ENCODE results near the gene EDARADD. TPM values are rescaled to one million over a fixed set of nuclear protein-coding genes. Genes with fewer than 3 reads are reported as not detected.

Gene EDARADD
- total RNA-seq, 1 experiment from 2014 or later = 0.91 TPM

GRCh38 chr1:236381565-236382158 is 12.4 kb upstream of the EDARADD start:
- Histone ChIP-seq H4K20me1 (ENCODE audit: low read length) (no peaks in the 10 kb centered on the region), H3K4me1 (ENCODE audit: insufficient read depth, low read length) (no peaks in the 10 kb centered on the region), H3F3A (ENCODE audit: low read length, unreplicated experiment) (no peaks in the 10 kb centered on the region), H3K36me3 (ENCODE audit: low read depth, low read length) (no peaks in the 10 kb centered on the region; the same call in 1 of the 2 replicates), H3K27me3 (ENCODE audit: low read length) (no peaks in the 10 kb centered on the region), H3K9me2 (replicated peaks; ENCODE audit: low read length) (no peaks in the 10 kb centered on the region), H3K9me3 (ENCODE audit: low read length) (no peaks in the 10 kb centered on the region), H3K79me2 (ENCODE audit: low read length) (no peaks in the 10 kb centered on the region), H3K9ac (ENCODE audit: low read length) (no peak overlapping the region), H3K27ac (ENCODE audit: low read length) (no peak overlapping the region), H3K4me3 (ENCODE audit: low read length) (no peak overlapping the region), H2AFZ (ENCODE audit: low read length) (no peak overlapping the region), H3K4me2 (ENCODE audit: low read length) (no peak overlapping the region)
- CTCF ChIA-PET = interaction anchor here (0.7 kb wide), 1 partner anchor 60 kb away, joined by 3 read pairs; no protein-coding TSS in a partner anchor
- DNase-seq (no peak), ATAC-seq (no peak)
- POLR2A ChIA-PET (ENCODE audit: unreplicated experiment) = no interaction called here
- TF ChIP-seq EZH2phosphoT487 (IDR thresholded peaks at IDR 0.05; ENCODE audit: borderline replicate concordance, low read length) (no peak), EZH2 (IDR thresholded peaks at IDR 0.05; ENCODE audit: low read length, unreplicated experiment) (no peak), CTCF (conservative IDR thresholded peaks at IDR 0.05; ENCODE audit: low read depth, low read length) (no peak)
- no TSS peak for BruUV-seq (replicated peaks)
- intact Hi-C loops (cut with micrococcal nuclease) = no loop called here

GRCh38 chr1:236388332-236388731 is 5.8 kb upstream of the EDARADD start:
- no peaks in the 10 kb centered on the region for H3F3A ChIP-seq (ENCODE audit: low read length, unreplicated experiment)
- CTCF ChIA-PET = interaction anchor here (0.7 kb wide), 1 partner anchor 417 kb away, joined by 3 read pairs; no protein-coding TSS in a partner anchor
- DNase-seq = no peak
- TF ChIP-seq EZH2phosphoT487 (IDR thresholded peaks at IDR 0.05; ENCODE audit: borderline replicate concordance, low read length) (no peak), CTCF (conservative IDR thresholded peaks at IDR 0.05; ENCODE audit: low read depth, low read length) (no peak), EZH2 (IDR thresholded peaks at IDR 0.05; ENCODE audit: low read length, unreplicated experiment) (no peak)
- no TSS peak for BruUV-seq (replicated peaks)
- no peak overlapping the region for H2AFZ ChIP-seq (ENCODE audit: low read length)
- intact Hi-C loops (cut with micrococcal nuclease) = no loop called here
- no peak overlapping the region for H3K4me3 ChIP-seq (ENCODE audit: low read length)
- no peaks in the 10 kb centered on the region for H3K36me3 ChIP-seq (ENCODE audit: low read depth, low read length)
- no peaks in the 10 kb centered on the region for H3K27me3 ChIP-seq (ENCODE audit: low read length)
- H3K9me3 ChIP-seq (ENCODE audit: low read length) = no peaks in the 10 kb centered on the region
- no peaks in the 10 kb centered on the region for H3K79me2 ChIP-seq (ENCODE audit: low read length)
- no peak overlapping the region for H3K4me2 ChIP-seq (ENCODE audit: low read length)
- no peak overlapping the region for H3K27ac ChIP-seq (ENCODE audit: low read length)
- POLR2A ChIA-PET (ENCODE audit: unreplicated experiment) = no interaction called here
- no peak overlapping the region for H3K9ac ChIP-seq (ENCODE audit: low read length)
- H4K20me1 ChIP-seq (ENCODE audit: low read length) = no peaks in the 10 kb centered on the region
- no peaks in the 10 kb centered on the region for H3K9me2 ChIP-seq (replicated peaks; ENCODE audit: low read length)
- no peak for ATAC-seq
- no peaks in the 10 kb centered on the region for H3K4me1 ChIP-seq (ENCODE audit: insufficient read depth, low read length)

GRCh38 chr1:236389253-236389652 is 4.8 kb upstream of the EDARADD start:
- Histone ChIP-seq H3K4me2 (ENCODE audit: low read length) (no peak overlapping the region), H3K9me3 (ENCODE audit: low read length) (no peaks in the 10 kb centered on the region), H3K9ac (ENCODE audit: low read length) (no peak overlapping the region), H3K36me3 (ENCODE audit: low read depth, low read length) (no peaks in the 10 kb centered on the region), H4K20me1 (ENCODE audit: low read length) (no peaks in the 10 kb centered on the region), H3K27me3 (ENCODE audit: low read length) (peaks cover 3% of the 10 kb centered on the region; the same call in 1 of the 2 replicates), H3K4me3 (ENCODE audit: low read length) (no peak overlapping the region), H3K27ac (ENCODE audit: low read length) (no peak overlapping the region), H3K79me2 (ENCODE audit: low read length) (no peaks in the 10 kb centered on the region), H2AFZ (ENCODE audit: low read length) (no peak overlapping the region), H3K4me1 (ENCODE audit: insufficient read depth, low read length) (no peaks in the 10 kb centered on the region), H3F3A (ENCODE audit: low read length, unreplicated experiment) (no peaks in the 10 kb centered on the region), H3K9me2 (replicated peaks; ENCODE audit: low read length) (no peaks in the 10 kb centered on the region)
- ATAC-seq (no peak), DNase-seq (peak; percentile 26)
- no TSS peak for BruUV-seq (replicated peaks)
- TF ChIP-seq EZH2phosphoT487 (IDR thresholded peaks at IDR 0.05; ENCODE audit: borderline replicate concordance, low read length) (no peak), CTCF (conservative IDR thresholded peaks at IDR 0.05; ENCODE audit: low read depth, low read length) (no peak), EZH2 (IDR thresholded peaks at IDR 0.05; ENCODE audit: low read length, unreplicated experiment) (no peak)
- ChIA-PET POLR2A (ENCODE audit: unreplicated experiment) (no interaction called here), CTCF (no interaction called here)
- intact Hi-C loops (cut with micrococcal nuclease) = no loop called here

Measured in PC-3 (cell line).